ENCODE data around the gene INO80B.
A peak's percentile ranks its signal among the peaks of the same experiment; 100 is the strongest.

Gene INO80B

GRCh38 chr2:74503506-74504475, 48.9 kb downstream of the INO80B start:
- no peak for DNase-seq

GRCh38 chr2:74504591-74504990, 49.7 kb downstream of the INO80B start:
- no peak for DNase-seq

- no peak for DNase-seq
Measured at GRCh38 chr2:74505448-74506246, 50.8 kb downstream of the INO80B start.

- peak; percentile 97 for DNase-seq
Measured at GRCh38 chr2:74507145-74507925, 52.4 kb downstream of the INO80B start, which contains the start of gene PCGF1. TSS of gene PCGF1 (minus strand) at chr2:74507695. CDS start at chr2:74507668, 27 bp downstream.
